ENCODE measurements around the gene TTC12.

TTC12 gene

DNA sequence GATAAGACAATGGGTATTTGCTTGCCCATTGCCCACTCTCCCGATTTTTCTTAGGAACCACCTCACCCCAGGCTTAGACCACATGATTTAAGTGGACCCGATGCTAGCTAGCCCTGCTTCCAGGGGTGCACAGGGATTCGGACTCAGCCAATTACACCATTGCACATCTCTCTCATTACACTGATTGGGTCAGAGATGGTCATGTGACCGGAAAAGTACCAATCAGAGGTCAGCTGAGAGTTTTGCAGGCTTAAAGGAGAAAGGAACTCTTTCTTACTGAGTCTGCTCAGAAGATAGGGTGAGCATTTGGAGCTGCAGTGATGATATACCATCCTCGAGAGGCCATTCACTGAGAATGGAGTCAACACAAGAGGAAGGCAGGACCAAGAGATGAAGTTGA is 61.0 kb downstream of the TTC12 start:
- H2AFZ ChIP-seq (ENCODE audit: low read depth, low read length): no peak overlapping the region
- H3K4me3 ChIP-seq (ENCODE audit: low read length): no peak overlapping the region
- H3K36me3 ChIP-seq (ENCODE audit: insufficient read depth, low read length): no peaks in the 10 kb centered on the region
- H3K27me3 ChIP-seq (ENCODE audit: insufficient read depth, low read length): no peaks in the 10 kb centered on the region
- no peaks in the 10 kb centered on the region for H3K9me3 ChIP-seq (ENCODE audit: low read length)
- no peaks in the 10 kb centered on the region for H3K4me1 ChIP-seq (ENCODE audit: insufficient read depth, low read length)

DNA sequence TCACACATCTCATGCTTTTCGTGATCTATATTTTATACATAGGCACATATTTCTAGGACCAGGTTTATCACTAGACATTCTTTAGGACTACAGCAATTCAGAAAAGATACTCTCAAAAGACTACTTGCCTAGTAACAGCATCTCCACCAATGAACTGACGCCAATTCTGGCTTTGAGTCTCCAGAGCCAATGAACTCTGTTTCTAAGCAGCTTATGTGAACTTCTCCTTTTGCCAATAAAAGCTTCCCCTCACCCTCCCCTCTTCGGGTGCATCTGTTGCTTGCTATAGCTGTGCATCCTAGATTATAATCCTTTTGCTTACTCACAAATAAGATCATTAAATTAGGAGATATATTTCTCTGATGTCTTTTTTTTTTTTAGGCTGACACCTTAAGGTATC is 61.8 kb downstream of the TTC12 start:
- H3K36me3 ChIP-seq (ENCODE audit: insufficient read depth, low read length): no peaks in the 10 kb centered on the region
- H3K4me3 ChIP-seq (ENCODE audit: low read length): no peak overlapping the region
- no peaks in the 10 kb centered on the region for H3K9me3 ChIP-seq (ENCODE audit: low read length)
- H2AFZ ChIP-seq (ENCODE audit: low read depth, low read length): no peak overlapping the region
- no peaks in the 10 kb centered on the region for H3K4me1 ChIP-seq (ENCODE audit: insufficient read depth, low read length)
- no peaks in the 10 kb centered on the region for H3K27me3 ChIP-seq (ENCODE audit: insufficient read depth, low read length)

DNA sequence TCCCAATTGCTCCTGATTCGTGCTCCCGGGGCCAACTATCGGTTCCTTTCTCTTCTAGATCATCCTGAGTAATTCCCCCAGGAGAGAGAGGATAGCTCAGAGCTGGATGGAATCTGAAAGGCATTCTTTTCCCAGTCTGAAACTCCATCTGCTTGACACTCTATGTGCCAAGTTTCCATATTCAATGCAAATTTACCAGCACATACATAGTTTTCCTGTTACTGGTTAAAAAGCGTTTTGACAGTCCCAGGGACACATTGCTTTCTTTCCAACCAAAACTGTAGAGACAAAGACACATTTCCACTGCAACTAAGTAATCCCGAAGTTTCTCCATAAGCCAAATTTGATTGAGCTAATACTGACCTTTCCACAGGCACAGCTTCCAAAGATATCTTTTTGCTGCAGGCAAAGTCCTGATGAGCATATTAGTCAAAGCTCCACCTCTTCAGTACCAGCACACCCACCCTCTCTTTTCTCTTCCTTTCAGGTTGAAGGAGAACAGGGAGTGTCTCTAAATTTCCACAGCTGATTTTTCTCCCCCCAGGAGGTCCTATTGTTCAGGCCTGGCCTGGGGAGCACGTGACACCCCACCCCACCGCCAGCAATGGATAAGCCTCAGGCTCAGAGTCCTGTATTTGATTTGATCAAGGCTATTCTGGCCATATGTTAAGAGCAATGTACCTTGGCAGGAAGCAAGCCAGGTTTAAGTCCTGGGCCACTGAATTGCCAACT is 63.5 kb downstream of the TTC12 start:
- Histone ChIP-seq H2AFZ (ENCODE audit: low read depth, low read length) (no peak overlapping the region), H3K36me3 (ENCODE audit: insufficient read depth, low read length) (no peaks in the 10 kb centered on the region), H3K9me3 (ENCODE audit: low read length) (no peaks in the 10 kb centered on the region), H3K4me3 (ENCODE audit: low read length) (no peak overlapping the region), H3K4me1 (ENCODE audit: insufficient read depth, low read length) (no peaks in the 10 kb centered on the region), H3K27me3 (ENCODE audit: insufficient read depth, low read length) (no peaks in the 10 kb centered on the region)

DNA sequence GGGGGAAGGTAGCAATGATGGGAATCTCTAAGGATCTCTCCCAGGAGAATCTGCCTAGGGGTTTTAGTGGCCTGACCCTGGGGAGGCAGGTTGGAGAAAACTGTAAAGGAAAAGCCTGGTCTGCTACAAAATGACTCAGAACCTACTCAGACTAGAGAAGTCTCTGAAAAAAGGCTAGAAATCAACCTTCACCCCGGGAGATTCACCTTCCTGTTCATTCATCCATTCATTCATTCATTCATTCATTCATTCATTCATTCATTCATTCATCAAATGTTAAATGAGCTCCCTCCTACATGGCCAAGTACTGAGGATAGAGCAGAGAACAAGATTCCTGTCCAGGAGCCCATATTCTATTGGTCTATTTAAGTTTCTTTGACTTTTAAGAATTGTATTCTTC is 64.3 kb downstream of the TTC12 start:
- Histone ChIP-seq H3K4me1 (ENCODE audit: insufficient read depth, low read length) (no peaks in the 10 kb centered on the region), H3K9me3 (ENCODE audit: low read length) (no peaks in the 10 kb centered on the region), H2AFZ (ENCODE audit: low read depth, low read length) (no peak overlapping the region), H3K27me3 (ENCODE audit: insufficient read depth, low read length) (no peaks in the 10 kb centered on the region), H3K4me3 (ENCODE audit: low read length) (no peak overlapping the region), H3K36me3 (ENCODE audit: insufficient read depth, low read length) (no peaks in the 10 kb centered on the region)

DNA sequence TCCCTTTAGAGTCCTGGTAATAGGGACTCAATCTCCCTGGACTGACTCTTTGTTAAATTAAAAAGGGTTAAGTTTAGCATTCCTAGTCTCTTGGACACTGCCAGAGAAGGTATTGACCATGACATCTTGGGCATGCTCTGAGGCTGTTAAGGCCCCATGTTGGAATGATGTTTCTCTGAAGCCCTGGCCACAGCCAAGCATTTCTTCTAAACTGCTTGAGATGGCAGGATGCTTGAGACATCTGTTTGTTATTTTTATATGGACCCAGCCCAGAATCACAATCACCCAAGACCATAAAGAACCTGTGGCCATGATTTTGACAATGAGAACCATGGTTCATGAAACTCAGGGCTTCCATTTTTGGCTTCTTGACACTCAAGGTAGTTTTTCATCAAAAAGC is 67.7 kb downstream of the TTC12 start:
- Histone ChIP-seq H3K27me3 (ENCODE audit: insufficient read depth, low read length) (peaks cover 16% of the 10 kb centered on the region), H3K36me3 (ENCODE audit: insufficient read depth, low read length) (no peaks in the 10 kb centered on the region), H2AFZ (ENCODE audit: low read depth, low read length) (no peak overlapping the region), H3K4me3 (ENCODE audit: low read length) (no peak overlapping the region), H3K4me1 (ENCODE audit: insufficient read depth, low read length) (no peaks in the 10 kb centered on the region), H3K9me3 (ENCODE audit: low read length) (no peaks in the 10 kb centered on the region)

DNA sequence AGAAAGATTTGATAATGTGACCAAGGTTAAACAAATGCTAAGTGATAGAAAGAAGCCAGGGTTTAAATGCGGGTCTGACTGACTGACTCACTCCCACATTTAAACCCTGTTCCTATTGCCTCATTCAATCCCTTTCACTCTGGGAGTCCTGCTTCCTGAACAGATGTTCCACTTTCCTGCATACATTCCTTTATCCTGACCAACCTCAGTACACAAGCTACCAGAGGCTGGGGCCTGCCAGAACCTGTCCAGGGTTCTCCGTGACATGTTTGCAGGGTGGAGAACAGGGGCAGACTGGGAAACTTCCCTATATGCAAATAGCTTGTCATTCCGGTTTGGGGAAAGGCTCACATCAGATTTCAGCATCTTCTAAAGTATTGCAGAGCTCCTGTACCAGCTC is 70.2 kb downstream of the TTC12 start:
- Histone ChIP-seq H3K4me3 (ENCODE audit: low read length) (no peak overlapping the region), H3K36me3 (ENCODE audit: insufficient read depth, low read length) (no peaks in the 10 kb centered on the region), H2AFZ (ENCODE audit: low read depth, low read length) (no peak overlapping the region), H3K4me1 (ENCODE audit: insufficient read depth, low read length) (no peaks in the 10 kb centered on the region), H3K27me3 (ENCODE audit: insufficient read depth, low read length) (peaks cover 30% of the 10 kb centered on the region), H3K9me3 (ENCODE audit: low read length) (peaks cover 2% of the 10 kb centered on the region)

DNA sequence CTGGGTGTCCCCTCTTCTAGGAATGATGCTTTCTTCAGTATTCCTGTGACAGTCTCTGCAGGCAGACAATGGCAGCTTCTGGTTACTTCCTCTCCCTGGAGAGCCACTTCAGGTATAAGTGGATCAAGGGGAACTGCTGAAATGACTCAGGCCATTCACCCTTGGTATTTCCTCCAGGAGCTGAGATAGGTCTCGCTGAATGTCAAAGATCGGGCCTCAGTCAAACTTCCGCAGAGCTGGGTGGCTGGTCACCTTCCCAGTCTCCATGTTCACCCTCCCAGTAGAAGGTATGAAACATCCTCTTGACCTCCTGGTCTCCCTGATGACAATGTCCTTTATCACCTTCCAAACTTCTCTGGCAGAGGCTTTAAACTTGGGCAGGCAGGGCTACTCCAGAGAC is 71.4 kb downstream of the TTC12 start:
- H2AFZ ChIP-seq (ENCODE audit: low read depth, low read length): no peak overlapping the region
- peaks cover 30% of the 10 kb centered on the region for H3K27me3 ChIP-seq (ENCODE audit: insufficient read depth, low read length)
- H3K4me3 ChIP-seq (ENCODE audit: low read length): no peak overlapping the region
- H3K9me3 ChIP-seq (ENCODE audit: low read length): peaks cover 2% of the 10 kb centered on the region
- no peaks in the 10 kb centered on the region for H3K36me3 ChIP-seq (ENCODE audit: insufficient read depth, low read length)
- H3K4me1 ChIP-seq (ENCODE audit: insufficient read depth, low read length): no peaks in the 10 kb centered on the region

DNA sequence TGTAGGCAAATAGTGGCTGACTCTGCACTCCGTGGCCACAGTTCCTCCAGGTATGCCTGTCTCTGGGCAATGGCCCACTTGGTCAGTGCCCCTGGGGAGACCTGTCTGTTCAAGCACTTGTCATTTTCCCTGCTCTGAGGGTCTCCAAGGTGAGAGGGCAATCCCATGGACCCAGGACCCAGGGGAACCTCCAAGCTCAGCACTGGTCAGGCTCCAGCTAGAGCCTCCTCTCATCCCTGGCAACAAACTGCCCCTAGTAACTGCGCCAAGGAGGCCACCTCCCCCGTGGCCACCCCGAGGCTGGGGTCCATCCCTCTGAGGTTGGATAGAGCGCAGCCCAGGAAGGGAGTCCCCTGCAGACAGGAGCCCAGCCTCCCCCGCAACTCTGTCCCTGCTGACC is 72.5 kb downstream of the TTC12 start:
- Histone ChIP-seq H3K4me3 (ENCODE audit: low read length) (no peak overlapping the region), H3K27me3 (ENCODE audit: insufficient read depth, low read length) (peaks cover 36% of the 10 kb centered on the region)

DNA sequence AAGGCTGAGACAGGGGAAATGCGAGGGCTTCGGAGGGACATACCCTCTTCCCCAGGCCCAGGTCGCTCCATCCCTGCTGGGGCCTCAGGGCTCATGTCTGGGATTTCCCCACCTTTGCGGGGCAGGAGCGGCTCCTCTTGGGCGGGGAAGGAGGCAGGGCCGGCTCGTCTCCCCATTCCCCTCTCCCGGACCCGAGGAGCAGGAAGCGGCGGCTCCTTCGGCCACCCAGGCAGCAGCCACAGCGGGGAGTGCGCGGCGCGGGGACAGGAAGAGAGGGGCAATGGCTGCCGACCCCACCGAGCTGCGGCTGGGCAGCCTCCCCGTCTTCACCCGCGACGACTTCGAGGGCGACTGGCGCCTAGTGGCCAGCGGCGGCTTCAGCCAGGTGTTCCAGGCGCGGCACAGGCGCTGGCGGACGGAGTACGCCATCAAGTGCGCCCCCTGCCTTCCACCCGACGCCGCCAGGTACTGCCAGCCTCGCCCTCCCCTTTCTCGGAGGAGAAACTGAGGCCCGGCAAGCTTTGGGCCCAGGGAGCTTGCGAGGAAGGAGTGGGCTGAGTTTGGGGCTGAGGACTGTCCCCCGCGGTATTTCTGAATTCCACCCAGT is 73.3 kb downstream of the TTC12 start, which contains the start of gene ANKK1:
Gene ANKK1 (plus strand): TSS at position 175 of the 607 bp plus-strand sequence. CDS start 106 bp downstream, at position 281.
- H3K36me3 ChIP-seq (ENCODE audit: insufficient read depth, low read length): no peaks in the 10 kb centered on the region
- H3K4me3 ChIP-seq (ENCODE audit: low read length): no peak within 1 kb of the TSS
- peaks cover 2% of the 10 kb centered on the region for H3K9me3 ChIP-seq (ENCODE audit: low read length)
- peaks cover 37% of the 10 kb centered on the region for H3K27me3 ChIP-seq (ENCODE audit: insufficient read depth, low read length)
- no peaks in the 10 kb centered on the region for H3K4me1 ChIP-seq (ENCODE audit: insufficient read depth, low read length)
- no peak within 1 kb of the TSS for H2AFZ ChIP-seq (ENCODE audit: low read depth, low read length)

More for the DNA sequence above, 72.5 kb downstream of the TTC12 start:
- Histone ChIP-seq H3K36me3 (ENCODE audit: insufficient read depth, low read length) (no peaks in the 10 kb centered on the region), H2AFZ (ENCODE audit: low read depth, low read length) (no peak overlapping the region), H3K9me3 (ENCODE audit: low read length) (peaks cover 2% of the 10 kb centered on the region), H3K4me1 (ENCODE audit: insufficient read depth, low read length) (no peaks in the 10 kb centered on the region)

DNA sequence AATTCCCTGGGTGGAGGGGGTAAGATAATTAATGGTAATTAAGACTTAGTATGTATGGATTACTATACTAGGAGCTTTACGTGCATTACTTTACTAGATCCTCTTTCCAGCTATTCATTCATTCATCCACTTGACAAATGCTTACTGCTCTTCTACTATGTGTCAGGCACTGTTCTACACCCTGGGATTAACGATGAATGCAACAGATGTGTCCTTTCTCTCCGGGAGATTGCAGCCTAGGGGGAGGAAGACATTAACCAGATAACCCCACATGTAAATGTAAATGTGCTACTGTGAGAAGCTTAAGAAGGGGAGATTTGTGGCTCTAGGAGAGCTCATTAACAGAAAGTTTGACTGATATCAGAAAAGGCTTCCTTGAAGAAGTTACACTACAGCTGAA is 74.9 kb downstream of the TTC12 start:
- Histone ChIP-seq H3K9me3 (ENCODE audit: low read length) (peaks cover 2% of the 10 kb centered on the region), H3K36me3 (ENCODE audit: insufficient read depth, low read length) (no peaks in the 10 kb centered on the region), H3K4me1 (ENCODE audit: insufficient read depth, low read length) (no peaks in the 10 kb centered on the region), H3K27me3 (ENCODE audit: insufficient read depth, low read length) (peaks cover 43% of the 10 kb centered on the region), H2AFZ (ENCODE audit: low read depth, low read length) (no peak overlapping the region), H3K4me3 (ENCODE audit: low read length) (no peak overlapping the region)

DNA sequence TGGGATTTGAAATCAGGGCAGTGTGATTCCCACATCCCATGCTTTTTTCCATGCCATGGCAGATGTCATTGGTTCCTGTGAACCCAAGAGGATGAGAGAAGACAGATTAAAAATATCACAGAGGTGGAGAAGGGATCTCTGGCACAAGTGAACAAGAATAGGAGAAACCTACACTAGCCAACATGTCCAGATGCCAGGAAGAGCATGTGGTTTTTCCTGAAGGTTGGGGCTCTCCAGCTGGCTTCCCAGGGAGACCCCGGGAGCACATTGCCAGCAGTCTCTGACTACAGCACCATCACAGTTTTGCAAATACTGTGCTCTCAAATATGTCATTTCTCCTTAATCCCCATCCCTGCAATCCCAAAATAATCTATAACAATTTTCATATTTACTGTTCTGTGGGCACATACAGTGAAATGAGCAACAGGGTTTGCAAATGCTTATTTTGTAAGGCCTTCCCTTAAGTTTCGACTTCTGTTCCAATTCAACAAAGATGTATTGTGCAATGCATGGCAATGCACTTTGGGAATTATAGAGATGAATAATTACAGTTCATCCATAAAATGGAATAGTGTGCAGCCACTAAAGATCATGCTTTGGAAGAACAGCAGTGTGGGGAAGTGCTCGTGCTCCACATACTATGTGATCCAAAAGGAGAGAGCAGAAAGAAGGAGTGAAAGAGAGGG is 78.0 kb downstream of the TTC12 start:
- Histone ChIP-seq H3K4me3 (ENCODE audit: low read length) (no peak overlapping the region), H2AFZ (ENCODE audit: low read depth, low read length) (no peak overlapping the region), H3K9me3 (ENCODE audit: low read length) (peaks cover 2% of the 10 kb centered on the region), H3K36me3 (ENCODE audit: insufficient read depth, low read length) (no peaks in the 10 kb centered on the region), H3K27me3 (ENCODE audit: insufficient read depth, low read length) (peaks cover 35% of the 10 kb centered on the region), H3K4me1 (ENCODE audit: insufficient read depth, low read length) (no peaks in the 10 kb centered on the region)

DNA sequence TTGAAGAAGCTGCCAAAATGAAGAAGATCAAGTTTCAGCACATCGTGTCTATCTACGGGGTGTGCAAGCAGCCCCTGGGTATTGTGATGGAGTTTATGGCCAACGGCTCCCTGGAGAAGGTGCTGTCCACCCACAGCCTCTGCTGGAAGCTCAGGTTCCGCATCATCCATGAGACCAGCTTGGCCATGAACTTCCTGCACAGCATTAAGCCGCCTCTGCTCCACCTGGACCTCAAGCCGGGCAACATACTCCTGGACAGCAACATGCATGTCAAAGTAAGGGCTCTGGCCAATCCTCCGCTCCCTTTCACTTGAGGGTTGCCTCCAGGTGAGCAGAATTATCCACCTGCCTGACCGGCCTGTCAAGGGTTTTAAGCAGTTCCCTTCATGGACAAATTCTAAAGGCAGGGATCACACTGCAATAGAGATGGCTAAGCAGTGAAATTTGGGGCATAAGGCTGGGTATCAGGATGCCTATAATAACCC is 79.2 kb downstream of the TTC12 start:
- Histone ChIP-seq H3K27me3 (ENCODE audit: insufficient read depth, low read length) (peaks cover 26% of the 10 kb centered on the region), H2AFZ (ENCODE audit: low read depth, low read length) (no peak overlapping the region), H3K4me3 (ENCODE audit: low read length) (no peak overlapping the region), H3K36me3 (ENCODE audit: insufficient read depth, low read length) (no peaks in the 10 kb centered on the region), H3K4me1 (ENCODE audit: insufficient read depth, low read length) (no peaks in the 10 kb centered on the region), H3K9me3 (ENCODE audit: low read length) (no peaks in the 10 kb centered on the region)

DNA sequence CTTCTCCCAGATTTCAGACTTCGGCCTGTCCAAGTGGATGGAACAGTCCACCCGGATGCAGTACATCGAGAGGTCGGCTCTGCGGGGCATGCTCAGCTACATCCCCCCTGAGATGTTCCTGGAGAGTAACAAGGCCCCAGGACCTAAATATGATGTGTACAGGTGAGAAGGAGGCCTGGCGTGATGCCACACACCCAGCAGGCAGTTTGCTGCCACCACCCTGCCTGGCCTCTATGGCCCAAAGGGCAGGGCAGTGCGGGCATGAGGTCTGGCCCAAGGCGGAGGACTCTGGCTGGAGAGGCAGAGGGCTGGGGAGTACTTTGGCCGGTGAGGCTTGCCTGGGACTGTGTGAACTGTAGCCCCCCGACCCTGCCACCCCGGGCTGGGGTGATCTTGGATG is 80.5 kb downstream of the TTC12 start:
- Histone ChIP-seq H3K4me3 (ENCODE audit: low read length) (no peak overlapping the region), H3K9me3 (ENCODE audit: low read length) (no peaks in the 10 kb centered on the region), H2AFZ (ENCODE audit: low read depth, low read length) (no peak overlapping the region), H3K36me3 (ENCODE audit: insufficient read depth, low read length) (no peaks in the 10 kb centered on the region), H3K27me3 (ENCODE audit: insufficient read depth, low read length) (peaks cover 25% of the 10 kb centered on the region), H3K4me1 (ENCODE audit: insufficient read depth, low read length) (no peaks in the 10 kb centered on the region)

All from neuron (in vitro differentiated cells).